ENCODE data around the gene SOX6.

Gene SOX6

DNA sequence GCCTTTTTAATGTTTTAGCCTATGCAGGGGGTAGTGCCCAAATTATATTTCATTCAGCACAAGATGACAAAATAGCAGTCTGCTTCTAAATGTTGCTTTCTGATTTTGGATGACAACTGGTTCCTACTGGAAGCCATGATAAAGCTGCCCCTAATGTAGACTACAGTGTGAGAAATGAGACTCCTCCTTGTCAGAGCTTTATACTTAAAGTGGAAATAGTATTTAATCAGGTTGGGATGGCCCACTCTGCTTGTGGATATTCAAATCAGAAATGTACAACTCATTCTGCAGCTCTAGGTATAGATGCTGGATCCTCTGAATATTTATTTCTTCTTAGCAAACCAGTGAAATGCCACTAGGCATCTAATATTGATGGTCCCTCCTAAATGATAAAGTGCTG is 171.3 kb downstream of the SOX6 start:
- no peak for DNase-seq (ENCODE audit: low spot score)

DNA sequence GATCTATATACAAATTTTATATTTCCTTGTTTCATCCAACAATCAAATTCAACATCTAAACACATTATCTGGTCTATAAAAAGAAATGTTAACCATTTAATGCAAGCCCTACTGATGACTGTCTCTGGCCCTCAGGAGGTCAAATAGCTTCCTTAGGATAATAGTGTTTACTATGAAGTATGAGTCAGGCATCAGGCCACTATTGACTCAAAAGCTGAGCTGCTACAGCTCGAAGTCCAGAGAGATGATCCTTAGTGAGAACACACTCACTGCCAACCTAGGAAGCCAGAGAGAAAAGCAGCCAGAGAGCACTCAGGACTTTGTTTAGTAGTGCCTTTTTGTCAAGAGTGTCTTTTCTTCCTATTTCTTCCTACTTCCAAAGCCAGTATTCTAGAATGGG is 171.8 kb downstream of the SOX6 start:
- no peak for DNase-seq (ENCODE audit: low spot score)

DNA sequence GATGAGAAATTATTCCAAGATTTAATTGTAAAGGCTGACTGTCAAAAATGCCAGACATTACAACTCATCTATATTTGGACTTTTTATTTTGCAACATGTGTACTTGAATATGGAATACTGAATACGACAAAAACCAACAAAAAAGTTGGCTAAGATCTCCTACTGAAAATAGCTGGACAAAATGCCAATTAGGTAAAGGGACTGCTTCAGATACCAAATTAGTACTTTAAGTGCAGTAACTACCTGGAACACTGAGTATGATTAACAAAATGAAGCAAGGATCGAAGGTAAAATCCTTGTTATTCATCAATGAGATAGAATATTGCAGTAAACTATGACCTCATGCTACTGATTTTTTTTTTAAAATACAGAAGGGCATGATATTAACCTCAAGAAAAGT is 173.8 kb downstream of the SOX6 start:
- DNase-seq (ENCODE audit: low spot score) = no peak

- DNase-seq (ENCODE audit: low spot score) = no peak
These were observed 175.5 kb downstream of the SOX6 start for GRCh38 chr11:16180868-16181267.

- DNase-seq (ENCODE audit: low spot score) = no peak
These were observed 176.7 kb downstream of the SOX6 start for GRCh38 chr11:16179676-16180075.

GRCh38 chr11:16178273-16178672 is 178.1 kb downstream of the SOX6 start:
- DNase-seq (ENCODE audit: low spot score) = no peak

- no peak for DNase-seq (ENCODE audit: low spot score)
These were observed 178.7 kb downstream of the SOX6 start for GRCh38 chr11:16177688-16178087.

GRCh38 chr11:16173798-16174197 is 182.5 kb downstream of the SOX6 start:
- DNase-seq (ENCODE audit: low spot score) = no peak

DNA sequence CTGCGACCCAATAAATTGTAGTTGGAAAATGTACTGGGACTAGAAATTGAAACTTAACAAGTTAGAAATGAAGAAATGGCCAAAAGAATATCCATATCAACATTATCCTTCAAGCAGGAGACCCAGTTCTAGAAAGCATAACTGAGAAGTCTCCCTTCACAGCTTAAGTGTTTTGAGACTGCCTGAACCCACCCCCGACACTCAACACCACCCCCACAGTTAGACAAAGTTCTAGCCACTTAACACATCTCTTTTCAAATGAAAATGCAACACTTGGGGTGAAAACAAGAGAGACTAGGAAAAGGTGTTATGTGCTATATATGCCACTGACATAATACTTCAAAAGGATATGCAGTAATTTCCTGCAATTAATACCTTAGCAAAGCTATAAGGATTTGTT is 184.5 kb downstream of the SOX6 start:
- no peak for DNase-seq (ENCODE audit: low spot score)

- DNase-seq (ENCODE audit: low spot score) = no peak
These were observed 186.1 kb downstream of the SOX6 start for GRCh38 chr11:16169956-16170847.

GRCh38 chr11:16169541-16169940 is 186.8 kb downstream of the SOX6 start:
- DNase-seq (ENCODE audit: low spot score) = no peak

- no peak for DNase-seq (ENCODE audit: low spot score)
These were observed 188.4 kb downstream of the SOX6 start for GRCh38 chr11:16167706-16168487.

DNA sequence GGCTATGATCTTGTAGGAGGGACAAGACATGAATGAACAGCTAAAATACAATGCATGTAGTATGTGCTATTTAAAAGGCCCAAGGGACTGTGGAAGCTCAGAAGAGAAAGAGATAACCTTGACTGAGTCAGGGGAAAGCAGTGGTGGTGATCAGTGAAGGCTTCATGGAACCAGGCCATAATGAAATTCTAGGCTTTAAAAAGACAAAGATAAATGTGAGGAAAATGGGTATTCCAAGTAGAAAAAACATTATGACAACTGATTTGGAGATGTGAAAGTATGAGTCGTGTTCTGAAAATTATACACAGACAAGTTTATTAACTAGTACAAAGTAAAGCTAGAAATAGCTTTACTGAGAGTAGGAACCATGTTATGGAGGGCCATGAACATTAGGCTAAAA is 189.8 kb downstream of the SOX6 start:
- no peak for DNase-seq (ENCODE audit: low spot score)

DNA sequence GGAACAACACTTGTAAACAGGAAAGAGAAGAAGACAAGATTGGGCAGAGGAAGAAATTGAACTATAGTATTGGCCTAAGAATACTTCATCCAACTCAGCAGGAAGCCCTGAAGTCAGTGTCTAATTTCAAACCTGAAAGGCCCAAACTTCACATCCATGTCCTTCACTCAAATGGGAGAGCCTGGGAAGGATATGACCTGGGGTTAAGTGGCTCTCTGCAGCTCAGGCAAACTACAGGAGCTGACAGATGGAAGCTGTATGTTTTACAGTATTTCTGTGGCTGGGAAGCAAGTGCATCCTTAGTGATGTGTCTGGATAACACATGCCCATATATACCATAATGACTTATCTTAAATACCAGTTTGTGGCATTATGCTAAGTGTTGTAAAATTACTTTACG is 196.2 kb downstream of the SOX6 start:
- no peak for DNase-seq (ENCODE audit: low spot score)

- no peak for DNase-seq (ENCODE audit: low spot score)
These were observed 197.8 kb downstream of the SOX6 start for GRCh38 chr11:16158426-16158994.

DNA sequence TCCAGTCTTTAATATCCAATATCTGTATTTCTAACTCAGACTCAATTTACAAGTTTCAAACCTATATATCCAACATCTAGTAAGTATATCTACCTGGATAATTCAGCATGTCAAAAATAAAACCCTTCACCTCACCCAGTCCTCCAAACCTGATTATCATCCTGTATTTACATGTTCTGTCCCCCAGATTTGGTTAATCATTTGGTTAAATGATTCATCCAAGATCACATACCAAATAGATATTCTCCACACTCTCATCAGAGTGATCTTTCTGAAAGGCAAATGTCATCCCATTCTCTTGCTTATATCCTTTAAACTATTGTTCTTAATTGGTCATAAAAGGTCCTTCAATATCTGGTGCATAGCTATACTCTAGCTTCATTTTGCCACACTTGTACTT is 199.0 kb downstream of the SOX6 start:
- DNase-seq (ENCODE audit: low spot score) = no peak

DNA sequence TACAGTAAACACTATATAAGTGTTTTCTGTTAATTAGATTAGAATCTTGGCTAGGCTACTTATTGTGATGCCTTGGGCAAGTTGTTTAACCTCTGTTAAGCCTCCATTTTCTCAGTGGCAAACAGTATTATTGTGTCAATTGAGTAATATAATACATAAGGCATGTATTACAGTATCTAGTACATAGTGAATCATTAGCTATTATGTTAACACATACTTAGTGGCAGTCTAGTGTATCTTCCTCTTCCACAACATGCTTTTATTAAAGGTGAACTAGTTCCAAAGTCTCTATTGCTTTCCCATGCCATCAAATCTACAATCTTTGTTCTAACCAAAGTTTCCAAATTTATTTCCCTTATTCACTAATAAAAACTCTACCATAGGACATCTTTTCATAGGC is 200.9 kb downstream of the SOX6 start:
- no peak for DNase-seq (ENCODE audit: low spot score)

DNA sequence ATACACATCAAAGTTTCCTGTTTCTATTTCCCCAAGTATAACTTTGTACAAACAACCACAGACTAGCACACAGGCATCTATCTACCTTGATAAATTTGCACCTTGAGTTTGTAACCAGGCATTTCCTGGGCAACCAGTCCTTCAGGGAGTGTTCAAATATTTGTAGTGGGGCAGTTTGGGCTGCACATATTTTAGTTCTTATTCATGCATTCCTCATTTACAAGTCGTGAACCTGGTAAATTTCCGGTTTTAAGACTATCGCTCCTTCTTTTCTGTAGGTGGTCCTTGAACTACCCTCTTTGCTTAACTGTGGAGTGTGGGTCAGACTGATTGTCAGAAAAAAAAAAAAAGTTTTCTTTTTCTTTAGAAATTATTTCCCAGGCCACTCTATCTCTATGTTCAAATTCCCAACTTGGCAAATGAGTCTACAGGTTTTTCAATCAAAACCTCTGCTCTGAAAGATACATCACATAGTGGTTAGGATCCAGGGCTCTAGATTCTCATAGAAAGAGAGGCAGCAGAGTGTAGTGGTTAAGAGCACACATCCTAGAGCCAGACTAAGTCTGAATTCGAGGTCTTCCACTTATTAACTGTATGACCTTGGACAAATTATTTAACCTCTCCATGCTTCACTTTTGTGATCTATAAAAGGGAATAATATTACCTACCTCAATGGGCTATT is 201.5 kb downstream of the SOX6 start:
- no peak for DNase-seq (ENCODE audit: low spot score)

DNA sequence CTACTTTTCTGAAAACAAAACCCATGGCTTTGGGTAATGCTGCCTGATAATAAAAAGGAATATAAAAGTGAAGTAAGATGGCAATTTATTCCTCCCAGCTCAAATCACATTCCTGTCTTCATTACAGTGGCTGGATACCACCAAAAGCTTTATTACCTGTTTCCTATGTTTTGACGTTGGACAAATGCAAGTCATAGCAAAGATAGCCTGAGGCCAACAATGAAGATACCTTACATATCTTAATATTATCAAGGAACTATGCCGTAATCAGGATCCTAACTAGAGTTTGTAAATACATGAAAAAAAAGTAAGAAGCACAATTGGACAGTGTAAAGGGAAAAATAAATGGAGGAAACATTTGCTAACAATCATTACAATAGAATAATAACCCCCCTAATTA is 202.4 kb downstream of the SOX6 start:
- no peak for DNase-seq (ENCODE audit: low spot score)

- DNase-seq (ENCODE audit: low spot score) = no peak
These were observed 205.2 kb downstream of the SOX6 start for GRCh38 chr11:16151138-16151537.

DNA sequence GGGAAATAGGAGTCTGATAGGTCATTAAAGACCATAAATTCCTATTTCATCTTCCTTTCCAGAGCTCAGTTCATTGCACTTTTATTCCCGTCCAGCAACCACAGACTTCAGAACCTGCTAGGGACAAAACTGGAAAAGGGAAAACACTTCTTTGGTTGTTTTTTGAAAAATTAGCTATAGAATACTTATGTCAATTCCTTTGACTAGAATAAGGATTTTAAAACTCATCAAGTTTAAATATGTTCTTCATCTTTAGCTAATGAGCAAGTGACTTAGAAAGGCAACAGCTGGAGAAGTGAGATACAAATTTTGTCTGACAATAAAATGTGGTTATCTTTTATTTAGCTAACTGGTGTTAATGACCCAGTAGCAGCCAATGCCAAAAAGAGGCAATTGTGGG is 206.9 kb downstream of the SOX6 start:
- no peak for DNase-seq (ENCODE audit: low spot score)

DNA sequence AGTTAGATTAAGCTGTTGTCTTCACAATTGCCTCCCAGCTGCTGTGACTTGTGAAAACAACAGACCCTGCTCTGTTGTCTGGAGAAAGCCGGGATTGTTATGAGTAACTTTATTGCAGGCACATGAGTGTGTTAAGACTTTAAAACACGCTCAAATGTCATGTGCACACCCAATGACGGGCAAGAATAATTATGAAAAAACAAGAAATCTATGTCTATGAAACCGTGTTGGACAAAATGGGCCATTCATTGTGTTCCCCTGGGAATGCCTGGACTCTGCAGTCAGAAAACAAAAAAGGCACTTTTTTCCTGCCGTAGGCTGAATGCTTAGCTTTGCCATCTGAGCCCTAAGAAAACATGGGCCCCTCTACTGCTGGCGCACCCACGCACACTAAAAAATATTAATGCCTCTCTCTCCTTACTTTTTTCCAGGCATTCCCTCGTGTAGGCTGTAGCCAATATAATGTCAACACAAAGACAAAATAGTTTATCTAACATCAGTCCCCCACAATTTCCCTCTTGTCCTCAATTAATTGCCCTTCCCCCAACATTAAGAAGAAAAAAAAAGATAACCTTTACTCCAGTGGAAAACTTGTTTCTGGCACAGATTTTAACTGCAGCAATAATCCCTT is 207.9 kb downstream of the SOX6 start:
- DNase-seq (ENCODE audit: low spot score) = no peak

Measured in germinal center (tissue), 1 donor.